Measurements from ENCODE around the gene SNRPA1.
"Not testable (repeated sequence)": the region's sequence is repeated elsewhere in the genome, so short reads cannot be mapped to it uniquely, and the experiment has no call there.

The SNRPA1 gene

GRCh38 chr15:101294731-101295606, at the start of gene SNRPA1:
Gene SNRPA1, minus strand, starts transcription at chr15:101295248. Its CDS starts 70 bp downstream, at chr15:101295178.
- peak; percentile 92 for DNase-seq (ENCODE audit: low spot score)

- DNase-seq (ENCODE audit: low spot score), result no peak
Measured at GRCh38 chr15:101342056-101342455, 47.0 kb upstream of the SNRPA1 start.

- no peak for DNase-seq (ENCODE audit: low spot score)
Measured at GRCh38 chr15:101338502-101339057, 43.5 kb upstream of the SNRPA1 start.

- no peak for DNase-seq (ENCODE audit: low spot score)
Measured at GRCh38 chr15:101337976-101338375, 42.9 kb upstream of the SNRPA1 start.

- not testable (repeated sequence) for DNase-seq (ENCODE audit: low spot score)
Measured at GRCh38 chr15:101333907-101334789, 39.1 kb upstream of the SNRPA1 start.

GRCh38 chr15:101332061-101332467, 37.0 kb upstream of the SNRPA1 start:
- DNase-seq (ENCODE audit: low spot score), result no peak

- no peak for DNase-seq (ENCODE audit: low spot score)
Measured at GRCh38 chr15:101329867-101330380, 34.9 kb upstream of the SNRPA1 start.

- DNase-seq (ENCODE audit: low spot score), result no peak
Measured at GRCh38 chr15:101329309-101329863, 34.3 kb upstream of the SNRPA1 start.

- no peak for DNase-seq (ENCODE audit: low spot score)
Measured at GRCh38 chr15:101328001-101328400, 33.0 kb upstream of the SNRPA1 start.

- no peak for DNase-seq (ENCODE audit: low spot score)
Measured at GRCh38 chr15:101327147-101327740, 32.2 kb upstream of the SNRPA1 start.

GRCh38 chr15:101326462-101327146, 31.6 kb upstream of the SNRPA1 start:
- no peak for DNase-seq (ENCODE audit: low spot score)

- DNase-seq (ENCODE audit: low spot score), result no peak
Measured at GRCh38 chr15:101326026-101326315, 30.9 kb upstream of the SNRPA1 start.

- no peak for DNase-seq (ENCODE audit: low spot score)
Measured at GRCh38 chr15:101325263-101326025, 30.4 kb upstream of the SNRPA1 start.

GRCh38 chr15:101324524-101325177, 29.6 kb upstream of the SNRPA1 start:
- no peak for DNase-seq (ENCODE audit: low spot score)

GRCh38 chr15:101323793-101324523, 28.9 kb upstream of the SNRPA1 start:
- no peak for DNase-seq (ENCODE audit: low spot score)

- no peak for DNase-seq (ENCODE audit: low spot score)
Measured at GRCh38 chr15:101322854-101323477, 27.9 kb upstream of the SNRPA1 start.

GRCh38 chr15:101322016-101322695, 27.1 kb upstream of the SNRPA1 start:
- no peak for DNase-seq (ENCODE audit: low spot score)

GRCh38 chr15:101320501-101321052, 25.5 kb upstream of the SNRPA1 start:
- DNase-seq (ENCODE audit: low spot score), result peak; percentile 60
